A549 (cell line): ENCODE data around the gene KRTAP5-2. TPM values are rescaled to one million over a fixed set of nuclear protein-coding genes. Genes with fewer than 3 reads are reported as not detected.

Experiments
- ATAC-seq, 2 experiments: fragments of 200-7000 bp in 1 of 2; fragments of >200 bp in 1 of 2; cut with Nextera tagmentation in 1 of 2; cut with Tn5 transposase in 1 of 2; 3 replicates each; pipeline versions ENCODE4 v1.8.0 to v1.9.1; 2018 to 2020; ENCODE audit warnings: mild to moderate bottlenecking in 1 of 2, moderate library complexity in 1 of 2
- CTCF ChIA-PET: fragments of 300-600 bp; sonication (Branson Sonifier 250); formaldehyde crosslinking; extraction: SDS; loops from one replicate; lab custom pipeline; 2021; ENCODE audit warnings: antibody characterized with exemption, inconsistent platforms; lab: Yijun Ruan, JAX
- POLR2A ChIA-PET: fragments of 350-600 bp; formaldehyde crosslinking; extraction: SDS; loops from one replicate; lab custom pipeline; 2021; ENCODE audit warnings: antibody characterized with exemption, inconsistent platforms; lab: Yijun Ruan, JAX
- DNase-seq, 2 experiments: peaks; one replicate each; pipeline versions ENCODE4 v3.0.0 to v3.0.0-alpha.2; 2011 to 2016; ENCODE audit warnings: low read depth in 1 of 2, low spot score in 1 of 2
- FAIRE-seq: peaks from 2 replicates; lab custom pipeline; 2011; peaks lifted over from hg19 to GRCh38; lab: Jason Lieb, UNC
- H3K27ac ChIP-seq, 2 experiments: fragments of >200 bp; sonication (Bioruptor Twin); formaldehyde crosslinking; 3 replicates each; pipeline ENCODE4 v1.5.1; 2016 to 2017
- H3K4me1 ChIP-seq: fragments of >200 bp; sonication (Bioruptor Twin); formaldehyde crosslinking; 3 replicates; pipeline ENCODE4 v1.6.1; 2016
- H3K4me2 ChIP-seq: fragments of >200 bp; sonication (Bioruptor Twin); formaldehyde crosslinking; 3 replicates; pipeline ENCODE4 v1.6.1; 2016
- H3K4me3 ChIP-seq: fragments of >200 bp; sonication (Bioruptor Twin); formaldehyde crosslinking; 3 replicates; pipeline ENCODE4 v1.5.1; 2016
- H3K9me3 ChIP-seq: fragments of >200 bp; sonication (Bioruptor Twin); formaldehyde crosslinking; 3 replicates; pipeline ENCODE4 v1.6.1; 2016
- BHLHE40 ChIP-seq: IDR thresholded peaks from 2 replicates; pipeline ENCODE4 v1.6.1; 2012; ENCODE audit warnings: low read depth, low read length, inconsistent platforms
- CBX8 ChIP-seq: fragments of 200-600 bp; sonication (generic); IDR thresholded peaks from 2 replicates; pipeline ENCODE4 v1.6.1; 2016
- CHD2 ChIP-seq: fragments of 150-350 bp; IDR thresholded peaks from 2 replicates; pipeline ENCODE4 v1.6.1; 2014; ENCODE audit warnings: low read length; ENCODE audit not compliant: partially characterized antibody
- EHF ChIP-seq: fragments of 250-450 bp; sonication (Bioruptor Pico); IDR thresholded peaks from 2 replicates; pipeline ENCODE4 v1.5.0; 2020; ENCODE audit warnings: mild to moderate bottlenecking
- EHMT2 ChIP-seq: fragments of 200-600 bp; sonication (generic); IDR thresholded peaks from 2 replicates; pipeline ENCODE4 v1.6.1; 2016; ENCODE audit warnings: antibody characterized with exemption, low read depth, mild to moderate bottlenecking, moderate library complexity
- EP300 ChIP-seq, 2 experiments: fragments of >200 bp; sonication (Bioruptor Twin); formaldehyde crosslinking; IDR thresholded peaks; 2 replicates in 1 of 2; 3 replicates in 1 of 2; pipeline ENCODE4 v1.6.1; 2016 to 2017
- FOSL2 ChIP-seq, 2 experiments: fragments of 450-650 bp in 1 of 2; fragments of >200 bp in 1 of 2; sonication (Bioruptor Twin) in 1 of 2; formaldehyde crosslinking; IDR thresholded peaks; 2 replicates each; pipeline versions ENCODE4 v1.5.0 to v1.6.1; 2016 to 2020; ENCODE audit warnings: mild to moderate bottlenecking in 1 of 2, moderate library complexity in 1 of 2
- HDAC2 ChIP-seq: fragments of 200-600 bp; sonication (generic); IDR thresholded peaks from 2 replicates; pipeline ENCODE4 v1.6.1; 2016
- HES2 ChIP-seq: fragments of >200 bp; sonication (Bioruptor Twin); formaldehyde crosslinking; IDR thresholded peaks from 2 replicates; pipeline ENCODE4 v1.6.1; 2016
- HEYL ChIP-seq: fragments of 250-450 bp; sonication (Bioruptor Pico); IDR thresholded peaks from 2 replicates; pipeline ENCODE4 v1.8.0; 2021; ENCODE audit warnings: mild to moderate bottlenecking, moderate library complexity
- KDM1A ChIP-seq: fragments of 200-600 bp; sonication (generic); IDR thresholded peaks from 2 replicates; pipeline ENCODE4 v1.6.1; 2016; ENCODE audit warnings: low read depth, mild to moderate bottlenecking
- MAX ChIP-seq: IDR thresholded peaks from 2 replicates; pipeline ENCODE4 v1.6.1; 2012
- MAZ ChIP-seq: fragments of 150-350 bp; IDR thresholded peaks from 2 replicates; pipeline ENCODE4 v1.6.1; 2014; ENCODE audit warnings: antibody characterized with exemption, low read depth, low read length, borderline replicate concordance
- NPAS2 ChIP-seq: fragments of 250-450 bp; sonication (Bioruptor Pico); IDR thresholded peaks from 2 replicates; pipeline ENCODE4 v1.8.0; 2022; ENCODE audit warnings: mild to moderate bottlenecking, moderate library complexity, borderline replicate concordance
- PHF8 ChIP-seq: fragments of 200-600 bp; sonication (generic); IDR thresholded peaks from 2 replicates; pipeline ENCODE4 v1.6.1; 2016; ENCODE audit warnings: low read depth, mild to moderate bottlenecking, antibody characterized with exemption, moderate library complexity, borderline replicate concordance
- POLR2AphosphoS2 ChIP-seq: conservative IDR thresholded peaks from 2 replicates; pipeline ENCODE4 v1.6.1; 2012; ENCODE audit warnings: low read length, improper control_type of control experiment, inconsistent platforms
- RAD21 ChIP-seq, 2 experiments: fragments of >200 bp in 1 of 2; sonication (Bioruptor Twin) in 1 of 2; formaldehyde crosslinking in 1 of 2; IDR thresholded peaks in 1 of 2; conservative IDR thresholded peaks in 1 of 2; 2 replicates in 1 of 2; 3 replicates in 1 of 2; pipeline ENCODE4 v1.6.1; 2012 to 2018; ENCODE audit warnings: inconsistent platforms in 1 of 2
- RARB ChIP-seq: fragments of 250-450 bp; sonication (Bioruptor Pico); IDR thresholded peaks from 2 replicates; pipeline ENCODE4 v1.8.0; 2021; ENCODE audit warnings: mild to moderate bottlenecking, moderate library complexity
- TFCP2L1 ChIP-seq: fragments of 250-450 bp; sonication (Bioruptor Pico); IDR thresholded peaks from 2 replicates; pipeline ENCODE4 v1.5.0; 2021; ENCODE audit warnings: mild to moderate bottlenecking
- TP53 ChIP-seq: fragments of 250-450 bp; sonication (Bioruptor Pico); IDR thresholded peaks from 2 replicates; pipeline ENCODE4 v1.5.0; 2021; ENCODE audit warnings: mild to moderate bottlenecking, moderate library complexity
- USF2 ChIP-seq: fragments of 450-650 bp; IDR thresholded peaks from 2 replicates; pipeline ENCODE4 v1.6.1; 2014; ENCODE audit warnings: antibody characterized with exemption
- ZFP36 ChIP-seq: fragments of 450-650 bp; IDR thresholded peaks from 2 replicates; pipeline ENCODE4 v1.6.1; 2014; ENCODE audit warnings: borderline replicate concordance; ENCODE audit not compliant: partially characterized antibody
- WGBS: methylation state at CpG from one replicate; pipeline ENCODE4 v1.1.6; 2017; ENCODE audit errors: missing lambda C conversion rate; 5-methylcytosine and 5-hydroxymethylcytosine counted together
- polyA plus RNA-seq, 4 experiments: library from polyadenylated mRNA; depleted of rRNA in 3 of 4; stranded (reverse); fragments of >200 nt; fragmentation: RNase III in 1 of 4; extraction: RNeasy Plus Mini Kit Qiagen cat#74134 plus additional on column Dnase treatment in 1 of 4; gene quantifications; 2 replicates in 3 of 4; 3 replicates in 1 of 4; pipeline ENCODE4 v1.2.3, GENCODE V29; 2011 to 2017
- TF ChIP-seq, protein P1 (sequence below): IDR thresholded peaks from 2 replicates; pipeline ENCODE4 v1.6.1; 2012; ENCODE audit warnings: low read depth, borderline replicate concordance

Gene KRTAP5-2
- polyA plus RNA-seq, 2 of the 4 experiments (the other 2 are of a cell fraction): not detected

- Histone ChIP-seq H3K9me3 (no peaks in the 10 kb centered on the region), H3K4me3 (peak overlapping the region; percentile 74; the same call in 2 of the 3 replicates), H3K27ac (peak overlapping the region in 1 of 2 experiments; percentile 95; a peak in 3 of 6 replicates), H3K4me1 (peaks cover 37% of the 10 kb centered on the region), H3K4me2 (peak overlapping the region; percentile 99)
- TF ChIP-seq EHMT2: no peak
- TF ChIP-seq USF2: peak; percentile 34; the same call in 1 of the 2 replicates
- DNase-seq: no peak
- WGBS: 86% methylated on average over 7 of the region's 8 CpGs
- ChIA-PET CTCF (interaction anchor here (0.6 to 26.3 kb wide), 5 partner anchors 10 to 27 kb away, joined by 3 to 719 read pairs (median 3); no protein-coding TSS in a partner anchor), POLR2A (interaction anchor here (1.0 kb wide), 1 partner anchor 11 kb away, joined by 3 read pairs; no protein-coding TSS in a partner anchor)
- FAIRE-seq: no peak
- no peak for ATAC-seq
Observed at GRCh38 chr11:1570531-1570895, 27.6 kb downstream of the KRTAP5-2 start.

DNA sequence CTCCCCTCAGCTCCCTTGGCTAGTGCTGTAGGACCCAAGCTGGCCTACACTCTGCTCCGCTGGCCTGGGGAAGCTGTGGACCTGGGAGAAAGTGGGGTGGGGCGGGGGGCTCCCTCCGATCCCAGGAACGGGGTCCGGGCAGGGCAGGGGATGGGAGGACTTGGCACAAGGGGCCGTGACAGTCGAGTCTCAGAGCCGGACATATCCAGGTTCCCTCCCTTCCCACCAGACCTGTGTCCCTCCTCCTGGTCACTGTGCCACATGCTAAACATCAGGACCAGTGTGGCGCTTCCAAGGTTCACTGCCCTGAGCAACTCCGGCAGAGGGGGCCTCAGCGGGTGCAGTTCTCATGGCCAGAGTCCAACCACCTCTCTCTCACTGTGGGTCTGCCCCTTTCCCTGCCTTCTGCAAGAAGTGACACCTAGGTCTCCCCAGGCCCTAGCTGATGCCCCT lies 28.1 kb downstream of the KRTAP5-2 start:
- CTCF ChIA-PET: interaction anchor here (0.6 to 26.3 kb wide), 4 partner anchors 10 to 27 kb away, joined by 3 to 719 read pairs (median 10); no protein-coding TSS in a partner anchor
- POLR2A ChIA-PET: interaction anchor here (1.0 kb wide), 1 partner anchor 10 kb away, joined by 3 read pairs; no protein-coding TSS in a partner anchor
- DNase-seq (no peak), ATAC-seq (no peak), FAIRE-seq (no peak)
- H3K9me3 ChIP-seq: no peaks in the 10 kb centered on the region
- TF ChIP-seq KDM1A (no peak), RARB (CRISPR knock-in tag) (no peak), HDAC2 (no peak), BHLHE40 (no peak), HEYL (no peak)
- no peak overlapping the region; a peak in 1 of 6 replicates for H3K27ac ChIP-seq
- H3K4me3 ChIP-seq: no peak overlapping the region
- H3K4me1 ChIP-seq: peaks cover 38% of the 10 kb centered on the region
- 89% methylated on average over 8 of the region's 11 CpGs for WGBS
- peak overlapping the region; percentile 99 for H3K4me2 ChIP-seq

DNA sequence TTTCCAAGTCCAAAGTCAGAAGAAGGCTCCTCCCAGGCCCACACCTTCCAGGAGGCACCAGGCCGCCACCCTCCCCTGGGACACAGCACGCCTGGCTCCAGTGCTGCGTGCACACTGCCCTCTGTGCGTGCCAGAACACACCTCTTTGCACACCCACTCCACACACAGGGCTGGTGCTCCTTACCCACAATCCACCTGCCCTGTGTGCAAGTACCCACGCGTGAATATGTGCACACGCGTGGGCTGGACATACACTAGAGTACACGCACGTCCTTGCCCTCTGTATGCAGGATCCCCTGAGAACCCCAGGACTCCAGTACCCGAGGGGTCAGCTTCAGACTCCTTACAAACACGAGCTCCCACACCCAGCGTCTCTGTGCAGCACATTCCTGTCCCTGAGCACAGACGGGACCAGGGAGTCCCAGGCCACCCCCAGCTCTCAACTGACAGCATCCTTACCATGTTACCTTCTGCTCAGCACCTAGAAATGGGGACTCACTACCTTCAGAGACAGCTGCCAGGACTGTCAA lies 28.8 kb downstream of the KRTAP5-2 start:
- H3K27ac ChIP-seq: no peak overlapping the region
- ATAC-seq: no peak
- no peak overlapping the region for H3K4me2 ChIP-seq
- WGBS: 80% methylated on average over 12 of the region's 14 CpGs
- POLR2A ChIA-PET: interaction anchor here (1.0 kb wide), 1 partner anchor 9 kb away, joined by 3 read pairs; no protein-coding TSS in a partner anchor
- no peak for TF ChIP-seq FOSL2 (IDR thresholded peaks at IDR 0.05)
- no peak for TF ChIP-seq FOSL2 (CRISPR knock-in tag; IDR thresholded peaks at IDR 0.05)
- no peak for TF ChIP-seq MAZ
- TF ChIP-seq EP300 (IDR thresholded peaks at IDR 0.05): no peak
- no peak for TF ChIP-seq KDM1A
- no peak for TF ChIP-seq HES2
- no peak for TF ChIP-seq PHF8
- TF ChIP-seq POLR2AphosphoS2: no peak
- TF ChIP-seq CBX8: no peak
- no peak for TF ChIP-seq ZFP36
- TF ChIP-seq, protein P1, sequence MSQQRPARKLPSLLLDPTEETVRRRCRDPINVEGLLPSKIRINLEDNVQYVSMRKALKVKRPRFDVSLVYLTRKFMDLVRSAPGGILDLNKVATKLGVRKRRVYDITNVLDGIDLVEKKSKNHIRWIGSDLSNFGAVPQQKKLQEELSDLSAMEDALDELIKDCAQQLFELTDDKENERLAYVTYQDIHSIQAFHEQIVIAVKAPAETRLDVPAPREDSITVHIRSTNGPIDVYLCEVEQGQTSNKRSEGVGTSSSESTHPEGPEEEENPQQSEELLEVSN: no peak
- no peak for TF ChIP-seq EHF (CRISPR knock-in tag)
- TF ChIP-seq TFCP2L1 (CRISPR knock-in tag): no peak
- no peak for TF ChIP-seq MAX
- TF ChIP-seq RAD21 (conservative IDR thresholded peaks at IDR 0.05 in 1 of 2, IDR thresholded peaks at IDR 0.05 in 1 of 2): no peak
- TF ChIP-seq NPAS2: no peak
- no peak for TF ChIP-seq TP53 (CRISPR knock-in tag)
- no peak for TF ChIP-seq CHD2
- FAIRE-seq: no peak
- H3K4me3 ChIP-seq: no peak overlapping the region
- CTCF ChIA-PET: interaction anchor here (1.8 to 26.3 kb wide), 3 partner anchors 10 to 276 kb away, joined by 4 to 719 read pairs (median 16); no protein-coding TSS in a partner anchor
- no peak for DNase-seq
- H3K4me1 ChIP-seq: peaks cover 43% of the 10 kb centered on the region
- H3K9me3 ChIP-seq: no peaks in the 10 kb centered on the region
